OCI-LY7 (cell line): Measurements from ENCODE around the gene WDR74. TPM values are rescaled to one million over a fixed set of nuclear protein-coding genes. Genes with fewer than 3 reads are reported as not detected.
A peak's percentile ranks its signal among the peaks of the same experiment; 100 is the strongest.

ENCODE experiments used
- BruUV-seq: library from RNA; stranded (reverse); fragments of 400-500 nt; replicated peaks from 2 replicates; lab custom pipeline; 2021; lab: Mats Ljungman, UMichigan
- CTCF ChIA-PET: fragments of 300-600 bp; sonication (Branson Sonifier 250); formaldehyde crosslinking; loops from one replicate; lab custom pipeline; 2022; ENCODE audit warnings: antibody characterized with exemption; ENCODE audit not compliant: unreplicated experiment; lab: Charles Lee
- POLR2A ChIA-PET: fragments of 300-600 bp; sonication (Branson Sonifier 250); formaldehyde crosslinking; loops from one replicate; lab custom pipeline; 2022; ENCODE audit warnings: antibody characterized with exemption; lab: Charles Lee
- DNase-seq: peaks from one replicate; pipeline ENCODE4 v3.0.0-alpha.2; 2015; ENCODE audit warnings: low spot score
- H2AFZ ChIP-seq: fragments of 200-600 bp; sonication (generic), shearing (Covaris generic); 2 replicates; pipeline ENCODE4 v1.6.1; 2014; ENCODE audit warnings: mild to moderate bottlenecking, antibody characterized with exemption, low read length, moderate library complexity
- H3K27ac ChIP-seq: fragments of 200-600 bp; sonication (generic); 2 replicates; pipeline ENCODE4 v1.5.1; 2014; ENCODE audit warnings: mixed run types, low read depth, mild to moderate bottlenecking, moderate library complexity, low read length, inconsistent platforms; ENCODE audit not compliant: poor library complexity, severe bottlenecking
- H3K36me3 ChIP-seq: fragments of 200-600 bp; sonication (generic); 2 replicates; pipeline ENCODE4 v1.6.1; 2014; ENCODE audit warnings: mild to moderate bottlenecking, antibody characterized with exemption, low read length, moderate library complexity, mixed read lengths; ENCODE audit not compliant: insufficient read depth
- H3K4me1 ChIP-seq: fragments of 200-600 bp; sonication (generic); 2 replicates; pipeline ENCODE4 v1.5.1; 2014; ENCODE audit warnings: mild to moderate bottlenecking, low read length; ENCODE audit not compliant: insufficient read depth, poor library complexity, severe bottlenecking
- H3K4me2 ChIP-seq: fragments of 200-600 bp; sonication (generic); 2 replicates; pipeline ENCODE4 v1.6.1; 2014; ENCODE audit warnings: mild to moderate bottlenecking, low read length
- H3K4me3 ChIP-seq: fragments of 200-600 bp; sonication (generic); 2 replicates; pipeline ENCODE4 v1.5.1; 2014; ENCODE audit warnings: mild to moderate bottlenecking, low read depth, low read length; ENCODE audit not compliant: poor library complexity, severe bottlenecking
- H3K79me2 ChIP-seq: fragments of 200-600 bp; sonication (generic); 2 replicates; pipeline ENCODE4 v1.6.1; 2016; ENCODE audit warnings: low read depth, mild to moderate bottlenecking, low read length, moderate library complexity, mixed read lengths; ENCODE audit not compliant: insufficient read depth
- H3K9me2 ChIP-seq: fragments of 200-600 bp; sonication (generic); 2 replicates; pipeline ENCODE4 v1.6.1; 2016; ENCODE audit warnings: mild to moderate bottlenecking, low read length, mixed read lengths; ENCODE audit not compliant: insufficient read depth
- H3K9me3 ChIP-seq: fragments of 200-600 bp; sonication (generic); 2 replicates; pipeline ENCODE4 v1.6.1; 2014; ENCODE audit warnings: mild to moderate bottlenecking, mixed run types, low read length, mixed read lengths
- H4K20me1 ChIP-seq: fragments of 200-600 bp; sonication (generic); 2 replicates; pipeline ENCODE4 v1.6.1; 2014; ENCODE audit warnings: mild to moderate bottlenecking, antibody characterized with exemption, low read length, moderate library complexity, mixed read lengths; ENCODE audit not compliant: insufficient read depth
- CTCF ChIP-seq: fragments of 200-600 bp; sonication (generic); conservative IDR thresholded peaks from 2 replicates; pipeline ENCODE4 v1.5.1; 2014; ENCODE audit warnings: mild to moderate bottlenecking, antibody characterized with exemption, low read length, moderate library complexity, mixed read lengths
- EZH2phosphoT487 ChIP-seq: fragments of 200-600 bp; sonication (generic); IDR thresholded peaks from 2 replicates; pipeline ENCODE4 v1.6.1; 2018; ENCODE audit warnings: low read depth, borderline replicate concordance, mild to moderate bottlenecking, mixed run types, antibody characterized with exemption, low read length, moderate library complexity, mixed read lengths
- intact Hi-C: fragments of 100-400 bp; cut with micrococcal nuclease; formaldehyde crosslinking; loops from one replicate; pipeline ENCODE4 v1.10.0; 2022; ENCODE audit not compliant: unreplicated experiment
- total RNA-seq, 2 experiments: library from RNA; depleted of rRNA in 1 of 2; stranded (reverse); fragments of >200 nt in 1 of 2; shearing (Covaris generic) in 1 of 2; gene quantifications; 2 replicates each; pipeline ENCODE4 v1.2.3, GENCODE V29; 2014 to 2022

WDR74 gene
- total RNA-seq, 2 experiments from 2014 or later: 98.4 to 139 TPM

- peaks cover 8% of the 10 kb centered on the region for H3K4me1 ChIP-seq
- no peak overlapping the region for H2AFZ ChIP-seq
- no peak overlapping the region for H3K4me2 ChIP-seq
- no peak overlapping the region for H3K27ac ChIP-seq
- H3K79me2 ChIP-seq: peaks cover 3% of the 10 kb centered on the region; the same call in 1 of the 2 replicates
- intact Hi-C loops: no loop called here
- ChIA-PET POLR2A (interaction anchor here (0.6 to 1.1 kb wide), 4 partner anchors 10 to 58 kb away, joined by 3 to 5 read pairs (median 3); no protein-coding TSS in a partner anchor), CTCF (interaction anchor here (0.6 kb wide), 1 partner anchor 106 kb away, joined by 3 read pairs; no protein-coding TSS in a partner anchor)
- no peak for DNase-seq
- no peaks in the 10 kb centered on the region for H4K20me1 ChIP-seq
- BruUV-seq: no TSS peak
- H3K36me3 ChIP-seq: peaks cover 87% of the 10 kb centered on the region
- no peaks in the 10 kb centered on the region for H3K9me3 ChIP-seq
- no peaks in the 10 kb centered on the region for H3K9me2 ChIP-seq
- no peak overlapping the region for H3K4me3 ChIP-seq
- TF ChIP-seq CTCF (no peak), EZH2phosphoT487 (no peak)
Measured at GRCh38 chr11:62796281-62796680, 43.1 kb downstream of the WDR74 start.

GRCh38 chr11:62794201-62794775 is 45.1 kb downstream of the WDR74 start:
- H3K9me2 ChIP-seq: no peaks in the 10 kb centered on the region
- peaks cover 87% of the 10 kb centered on the region for H3K36me3 ChIP-seq
- H2AFZ ChIP-seq: no peak overlapping the region
- peaks cover 21% of the 10 kb centered on the region; the same call in 1 of the 2 replicates for H3K79me2 ChIP-seq
- no TSS peak for BruUV-seq
- intact Hi-C loops: no loop called here
- ChIA-PET POLR2A (interaction anchor here (0.6 to 1.2 kb wide), 6 partner anchors 10 to 62 kb away, joined by 3 to 4 read pairs (median 3); no protein-coding TSS in a partner anchor), CTCF (no interaction called here)
- H3K4me3 ChIP-seq: no peak overlapping the region
- H3K9me3 ChIP-seq: no peaks in the 10 kb centered on the region
- H4K20me1 ChIP-seq: no peaks in the 10 kb centered on the region
- H3K27ac ChIP-seq: no peak overlapping the region
- TF ChIP-seq CTCF (no peak), EZH2phosphoT487 (no peak)
- H3K4me1 ChIP-seq: peaks cover 20% of the 10 kb centered on the region
- no peak for DNase-seq
- no peak overlapping the region for H3K4me2 ChIP-seq

GRCh38 chr11:62792202-62792575 is 47.2 kb downstream of the WDR74 start:
- Histone ChIP-seq H3K36me3 (peaks cover 80% of the 10 kb centered on the region), H3K4me2 (peak overlapping the region; percentile 91), H3K27ac (peak overlapping the region; percentile 50), H3K9me2 (no peaks in the 10 kb centered on the region), H3K9me3 (no peaks in the 10 kb centered on the region), H4K20me1 (no peaks in the 10 kb centered on the region), H3K4me3 (peak overlapping the region; percentile 78), H3K4me1 (peaks cover 34% of the 10 kb centered on the region), H3K79me2 (peaks cover 30% of the 10 kb centered on the region; the same call in 1 of the 2 replicates), H2AFZ (peak overlapping the region; percentile 53; the same call in 1 of the 2 replicates)
- intact Hi-C loops: no loop called here
- TF ChIP-seq EZH2phosphoT487: no peak
- 0 out of 2 replicates have a peak, but pooled peaks have one; percentile 5 for TF ChIP-seq CTCF
- ChIA-PET POLR2A (no interaction called here), CTCF (no interaction called here)
- no TSS peak for BruUV-seq
- no peak for DNase-seq
